GM20000 (cell line): ENCODE results near the gene ABHD14A.
A peak's percentile ranks its signal among the peaks of the same experiment; 100 is the strongest.

Experiments used
- DNase-seq: peaks from one replicate; pipeline ENCODE4 v3.0.0; 2012; ENCODE audit warnings: low spot score
- CTCF ChIP-seq: IDR thresholded peaks from 2 replicates; pipeline ENCODE4 v1.5.1; 2012; ENCODE audit warnings: mild to moderate bottlenecking, control low read depth; ENCODE audit errors: extremely low read depth, missing control alignments

Gene ABHD14A

GRCh38 chr3:51937611-51938450, 37.0 kb upstream of the ABHD14A start:
- DNase-seq = no peak
- TF ChIP-seq CTCF = no peak

- no peak for TF ChIP-seq CTCF
- no peak for DNase-seq
Observed at GRCh38 chr3:51938780-51939425, 36.0 kb upstream of the ABHD14A start.

- DNase-seq = no peak
- TF ChIP-seq CTCF = no peak
Observed at GRCh38 chr3:51940648-51941462, 34.0 kb upstream of the ABHD14A start.

GRCh38 chr3:51941463-51941797, 33.4 kb upstream of the ABHD14A start:
- DNase-seq = no peak
- TF ChIP-seq CTCF = no peak

- DNase-seq = peak; percentile 99
- TF ChIP-seq CTCF = peak; percentile 96
Observed at GRCh38 chr3:51941798-51942602, 32.9 kb upstream of the ABHD14A start, which contains the start of the genes PARP3 and RRP9. TSS of gene PARP3 (plus strand) at chr3:51942363. CDS start at chr3:51943356, 993 bp downstream. TSS of gene RRP9 (minus strand) at chr3:51941904. CDS start at chr3:51941867, 37 bp downstream.

- DNase-seq = peak; percentile 87
- TF ChIP-seq CTCF = no peak
Observed at GRCh38 chr3:51942603-51943450, 32.0 kb upstream of the ABHD14A start.
